HepG2 (cell line): ENCODE results near the gene TRPM5. TPM values are rescaled to one million over a fixed set of nuclear protein-coding genes. Genes with fewer than 3 reads are reported as not detected.

Source experiments
- EP300 ChIP-seq, 3 experiments: sonication (generic) in 1 of 3; formaldehyde crosslinking in 1 of 3; IDR thresholded peaks; 2 replicates each; pipeline versions ENCODE4 v1.5.1 to v1.6.1; 2011 to 2020; ENCODE audit warnings: low read depth in 2 of 3, low read length in 2 of 3, borderline replicate concordance in 1 of 3, improper control_type of control experiment in 1 of 3, mild to moderate bottlenecking in 1 of 3, missing genetic modification reagents in 1 of 3, moderate library complexity in 1 of 3
- EZH2 ChIP-seq: conservative IDR thresholded peaks from 2 replicates; pipeline ENCODE4 v1.6.1; 2012; ENCODE audit warnings: mild to moderate bottlenecking, low read depth, low read length, moderate library complexity
- GATA4 ChIP-seq: sonication (generic); IDR thresholded peaks from 2 replicates; pipeline ENCODE4 v1.6.1; 2016; ENCODE audit warnings: antibody characterized with exemption, low read depth, borderline replicate concordance
- HNF4G ChIP-seq, 2 experiments: sonication (generic) in 1 of 2; formaldehyde crosslinking in 1 of 2; IDR thresholded peaks; 2 replicates each; pipeline versions ENCODE4 v1.4.0 to v1.6.1; 2011 to 2020; ENCODE audit warnings: borderline replicate concordance in 2 of 2, low read depth in 2 of 2, mild to moderate bottlenecking in 2 of 2, low read length in 1 of 2, missing genetic modification reagents in 1 of 2, moderate library complexity in 1 of 2
- HOXA3 ChIP-seq: sonication (generic); formaldehyde crosslinking; IDR thresholded peaks from 2 replicates; pipeline ENCODE4 v1.5.0; 2020; ENCODE audit warnings: missing genetic modification reagents
- IKZF4 ChIP-seq: sonication (generic); formaldehyde crosslinking; IDR thresholded peaks from 2 replicates; pipeline ENCODE4 v1.5.1; 2020; ENCODE audit warnings: borderline replicate concordance, mild to moderate bottlenecking, low read depth, missing genetic modification reagents; ENCODE audit errors: not compliant biosample characterization
- MED1 ChIP-seq: sonication (generic); formaldehyde crosslinking; IDR thresholded peaks from 2 replicates; pipeline ENCODE4 v1.4.0; 2020; ENCODE audit warnings: missing genetic modification reagents
- NCOA5 ChIP-seq: sonication (generic); formaldehyde crosslinking; IDR thresholded peaks from 2 replicates; pipeline ENCODE4 v1.4.0; 2020; ENCODE audit warnings: missing genetic modification reagents
- NKX3-1 ChIP-seq: sonication (generic); formaldehyde crosslinking; IDR thresholded peaks from 2 replicates; pipeline ENCODE4 v1.5.0; 2020; ENCODE audit warnings: missing genetic modification reagents
- PRMT3 ChIP-seq: sonication (generic); formaldehyde crosslinking; IDR thresholded peaks from 2 replicates; pipeline ENCODE4 v1.8.1; 2022; ENCODE audit warnings: low read depth, mild to moderate bottlenecking, moderate library complexity, missing genetic modification reagents, borderline replicate concordance
- REL ChIP-seq: sonication (generic); formaldehyde crosslinking; conservative IDR thresholded peaks from 2 replicates; pipeline ENCODE4 v1.8.0; 2022; ENCODE audit warnings: mild to moderate bottlenecking, missing genetic modification reagents, moderate library complexity
- UBTF ChIP-seq: sonication (generic); formaldehyde crosslinking; IDR thresholded peaks from 2 replicates; pipeline ENCODE4 v1.4.0; 2020; ENCODE audit warnings: mild to moderate bottlenecking, missing genetic modification reagents
- ZBTB4 ChIP-seq: sonication (generic); formaldehyde crosslinking; IDR thresholded peaks from 2 replicates; pipeline ENCODE4 v1.4.0; 2020; ENCODE audit warnings: missing genetic modification reagents, mild to moderate bottlenecking, borderline replicate concordance
- ZFP90 ChIP-seq: sonication (generic); formaldehyde crosslinking; IDR thresholded peaks from 2 replicates; pipeline ENCODE4 v1.8.0; 2022; ENCODE audit warnings: missing genetic modification reagents, mild to moderate bottlenecking, inconsistent platforms, borderline replicate concordance
- ZNF143 ChIP-seq: sonication (generic); formaldehyde crosslinking; IDR thresholded peaks from 2 replicates; pipeline ENCODE4 v1.4.0; 2020; ENCODE audit warnings: missing genetic modification reagents
- ZNF251 ChIP-seq: sonication (generic); formaldehyde crosslinking; IDR thresholded peaks from 2 replicates; pipeline ENCODE4 v1.9.0; 2021; ENCODE audit warnings: mild to moderate bottlenecking, missing genetic modification reagents
- ZNF713 ChIP-seq: sonication (generic); formaldehyde crosslinking; IDR thresholded peaks from 2 replicates; pipeline ENCODE4 v1.4.0; 2020; ENCODE audit warnings: mild to moderate bottlenecking, missing genetic modification reagents
- ZNF724P ChIP-seq: sonication (generic); formaldehyde crosslinking; IDR thresholded peaks from 2 replicates; pipeline ENCODE4 v1.8.0; 2022; ENCODE audit warnings: missing genetic modification reagents, borderline replicate concordance
- ZNF839 ChIP-seq: sonication (generic); formaldehyde crosslinking; IDR thresholded peaks from 2 replicates; pipeline ENCODE4 v1.4.0; 2020; ENCODE audit warnings: missing genetic modification reagents, mild to moderate bottlenecking, borderline replicate concordance
- ZNF850 ChIP-seq: sonication (generic); formaldehyde crosslinking; conservative IDR thresholded peaks from 2 replicates; pipeline ENCODE4 v1.9.0; 2021; ENCODE audit warnings: mild to moderate bottlenecking, missing genetic modification reagents
- ZNF891 ChIP-seq: sonication (generic); formaldehyde crosslinking; IDR thresholded peaks from 2 replicates; pipeline ENCODE4 v1.5.0; 2020; ENCODE audit warnings: mild to moderate bottlenecking, missing genetic modification reagents
- polyA plus RNA-seq, 8 experiments: library from polyadenylated mRNA; depleted of rRNA in 3 of 8; stranded (reverse) in 7 of 8; unstranded in 1 of 8; fragments of >200 nt; fragmentation: Illumina TruSeq in 4 of 8; extraction: Trizol in 4 of 8; gene quantifications; 2 replicates each; pipeline versions ENCODE4 v1.2.1 to v1.2.3, GENCODE V29; 2011 to 2016; ENCODE audit warnings: low read depth in 4 of 8, missing spikeins in 1 of 8, mixed read lengths in 1 of 8; ENCODE audit not compliant: insufficient read depth in 1 of 8
- total RNA-seq, 5 experiments: library from RNA; depleted of rRNA; stranded (reverse); fragments of >200 nt; fragmentation: Illumina TruSeq; extraction: Trizol; gene quantifications; 2 replicates each; pipeline ENCODE4 v1.2.3, GENCODE V29; 2016; ENCODE audit warnings: low read depth in 1 of 5
- TF ChIP-seq, protein P1 (sequence below): sonication (generic); formaldehyde crosslinking; IDR thresholded peaks from 2 replicates; pipeline ENCODE4 v1.5.0; 2020; ENCODE audit warnings: missing genetic modification reagents

Gene TRPM5
- total and polyA plus RNA-seq, 2 of the 13 experiments (the other 11 are each of a cell fraction or from before 2014, with no cell fraction given): 0.12 TPM; not detected in 1

- TF ChIP-seq ZNF251 (no peak), UBTF (CRISPR knock-in tag) (peak; percentile 40; the same call in 1 of the 2 replicates), IKZF4 (CRISPR knock-in tag) (no peak), MED1 (0 out of 2 replicates have a peak, but pooled peaks have one; percentile 15), PRMT3 (no peak), REL (CRISPR knock-in tag) (no peak), EP300 (IDR thresholded peaks at IDR 0.05; ENCODE audit: low read depth in 2 of 2, low read length in 2 of 2) (no peak), EP300 (CRISPR knock-in tag; IDR thresholded peaks at IDR 0.05; ENCODE audit: borderline replicate concordance) (no peak), ZNF850 (CRISPR knock-in tag) (no peak), ZNF839 (CRISPR knock-in tag) (no peak), ZNF724P (CRISPR knock-in tag) (0 out of 2 replicates have a peak, but pooled peaks have one; percentile 35), HNF4G (IDR thresholded peaks at IDR 0.05; ENCODE audit: borderline replicate concordance, low read depth, low read length) (no peak), HNF4G (CRISPR knock-in tag; IDR thresholded peaks at IDR 0.05; ENCODE audit: borderline replicate concordance, low read depth) (no peak), GATA4 (no peak), ZNF143 (CRISPR knock-in tag) (peak; percentile 69), NCOA5 (CRISPR knock-in tag) (no peak), ZNF891 (peak; percentile 21; the same call in 1 of the 2 replicates), ZNF713 (CRISPR knock-in tag) (no peak), ZBTB4 (CRISPR knock-in tag) (no peak), ZFP90 (no peak), HOXA3 (peak; percentile 26; the same call in 1 of the 2 replicates), NKX3-1 (no peak), EZH2 (0 out of 2 replicates have a peak, but pooled peaks have one; percentile 25)
- TF ChIP-seq, protein P1, sequence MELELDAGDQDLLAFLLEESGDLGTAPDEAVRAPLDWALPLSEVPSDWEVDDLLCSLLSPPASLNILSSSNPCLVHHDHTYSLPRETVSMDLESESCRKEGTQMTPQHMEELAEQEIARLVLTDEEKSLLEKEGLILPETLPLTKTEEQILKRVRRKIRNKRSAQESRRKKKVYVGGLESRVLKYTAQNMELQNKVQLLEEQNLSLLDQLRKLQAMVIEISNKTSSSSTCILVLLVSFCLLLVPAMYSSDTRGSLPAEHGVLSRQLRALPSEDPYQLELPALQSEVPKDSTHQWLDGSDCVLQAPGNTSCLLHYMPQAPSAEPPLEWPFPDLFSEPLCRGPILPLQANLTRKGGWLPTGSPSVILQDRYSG (CRISPR knock-in tag): no peak
These were observed 23.6 kb downstream of the TRPM5 start (continued) for GRCh38 chr11:2420502-2421225.
